Left cardiac atrium (tissue), 4 donors: Measurements from ENCODE around the gene PRR15L. TPM values are rescaled to one million over a fixed set of nuclear protein-coding genes. Genes with fewer than 3 reads are reported as not detected.

Experiments
- ATAC-seq, 2 donors: fragments of 200-7000 bp; cut with Tn5 transposase; one replicate each; pipeline ENCODE4 v1.9.1; 2020; ENCODE audit warnings: mild to moderate bottlenecking in 2 of 2, moderate library complexity in 2 of 2
- DNase-seq: peaks from one replicate; pipeline ENCODE4 v3.0.0-alpha.2; 2020
- intact Hi-C, 2 donors: fragments of 100-400 bp; cut with DNase I; formaldehyde crosslinking; loops; one replicate each; pipeline versions ENCODE4 v1.14.1 to v1.15.1; 2022 to 2023
- total RNA-seq, 2 donors: library from RNA; stranded (reverse); fragmentation: NEBNext Ultra II Directional; extraction: Animal tissue kit (Norgen Biotek cat#: 25700); gene quantifications; one replicate each; pipeline ENCODE4 v1.2.1, GENCODE V29; 2021
- donor health status: DM: no; HTN: yes; CAD: no.
- donor health status: DM: no; HTN: yes; CAD: no; lungs with severe emphysema.
- donor health status: DM: yes; HTN: yes; CAD: no.
- donor health status: Dilated cardiomyopathy.

Gene PRR15L
- total RNA-seq, 2 donors from 2014 or later, result 0.47 to 0.62 TPM

- DNase-seq (no peak), ATAC-seq (no peak)
- intact Hi-C loops, result no loop called here
Measured at GRCh38 chr17:47968836-47969235, 11.2 kb upstream of the PRR15L start.

- ATAC-seq (no peak), DNase-seq (no peak)
- intact Hi-C loops, result no loop called here
Measured at GRCh38 chr17:47967607-47968252, 10.0 kb upstream of the PRR15L start.

GRCh38 chr17:47966079-47966519, 8.4 kb upstream of the PRR15L start:
- intact Hi-C loops, result no loop called here
- no peak for DNase-seq
- ATAC-seq, result no peak

DNA sequence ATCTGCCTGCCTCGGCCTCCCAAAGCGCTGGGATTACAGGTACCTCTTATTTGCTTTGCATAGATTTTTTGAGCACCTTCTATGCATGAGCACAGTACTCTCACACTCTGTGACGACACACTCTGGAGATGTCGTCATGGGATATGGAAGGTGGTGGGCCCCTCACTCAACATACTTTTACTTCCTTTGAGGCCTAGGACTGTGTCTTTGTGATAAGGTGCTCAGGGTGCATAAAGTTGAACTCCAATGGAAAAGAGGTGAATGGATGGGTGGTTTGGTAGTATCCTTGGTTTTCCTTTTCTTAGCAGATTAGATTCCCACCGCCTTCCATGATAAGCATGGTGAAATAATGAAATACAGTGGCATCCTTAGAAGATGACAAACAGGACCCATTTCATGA, 7.2 kb upstream of the PRR15L start:
- intact Hi-C loops, result no loop called here
- ATAC-seq, result no peak
- no peak for DNase-seq

- intact Hi-C loops, result no loop called here
- DNase-seq (no peak), ATAC-seq (no peak)
Measured at GRCh38 chr17:47962901-47963300, 5.2 kb upstream of the PRR15L start.

GRCh38 chr17:47961406-47961805, 3.7 kb upstream of the PRR15L start:
- ATAC-seq (no peak), DNase-seq (no peak)
- intact Hi-C loops, result no loop called here

GRCh38 chr17:47959825-47960655, 2.4 kb upstream of the PRR15L start:
- intact Hi-C loops, result no loop called here
- no peak for DNase-seq
- ATAC-seq, result no peak

DNA sequence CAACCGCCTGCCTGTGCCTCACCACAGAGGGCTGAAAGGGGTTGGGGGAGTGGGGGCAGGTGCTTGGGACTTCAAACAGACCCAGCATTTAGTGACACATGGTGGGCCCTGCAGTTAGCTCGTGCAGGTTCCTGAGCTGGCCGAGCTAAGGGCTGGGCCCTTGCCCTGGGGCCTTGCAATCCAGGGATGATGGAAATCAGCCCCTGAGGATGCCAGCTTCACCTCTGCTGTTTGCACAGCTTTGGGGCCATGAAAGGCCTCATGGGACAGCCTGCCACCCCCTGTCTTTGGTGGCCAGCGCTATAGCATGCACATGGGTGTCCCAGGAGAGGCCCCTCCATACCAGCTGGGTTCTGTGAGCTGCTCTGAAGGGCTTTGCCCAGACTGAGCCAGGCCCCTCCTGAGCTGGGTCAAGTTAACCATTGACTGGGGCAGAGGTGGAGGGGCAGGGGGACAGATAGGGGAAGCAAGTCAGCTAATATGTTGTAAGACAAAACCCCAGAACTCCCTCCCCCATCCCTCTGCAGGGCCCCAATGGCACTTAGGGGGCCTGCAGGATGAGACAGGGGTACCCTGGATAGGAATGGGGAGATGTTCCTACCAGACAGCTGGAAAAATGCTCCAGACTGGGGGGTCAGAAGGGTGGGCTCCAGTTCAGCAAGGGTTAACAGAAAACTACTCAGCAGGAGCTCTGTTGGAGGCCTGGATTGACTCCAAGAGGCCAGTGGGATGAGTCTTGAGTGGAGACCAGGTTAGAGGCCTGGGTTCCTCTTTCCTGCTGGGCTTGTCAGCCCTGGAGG, 692 bp downstream of the PRR15L start:
- no peak for DNase-seq
- ATAC-seq, result peak in 1 of 2 donors; percentile 16
- intact Hi-C loops, result no loop called here

DNA sequence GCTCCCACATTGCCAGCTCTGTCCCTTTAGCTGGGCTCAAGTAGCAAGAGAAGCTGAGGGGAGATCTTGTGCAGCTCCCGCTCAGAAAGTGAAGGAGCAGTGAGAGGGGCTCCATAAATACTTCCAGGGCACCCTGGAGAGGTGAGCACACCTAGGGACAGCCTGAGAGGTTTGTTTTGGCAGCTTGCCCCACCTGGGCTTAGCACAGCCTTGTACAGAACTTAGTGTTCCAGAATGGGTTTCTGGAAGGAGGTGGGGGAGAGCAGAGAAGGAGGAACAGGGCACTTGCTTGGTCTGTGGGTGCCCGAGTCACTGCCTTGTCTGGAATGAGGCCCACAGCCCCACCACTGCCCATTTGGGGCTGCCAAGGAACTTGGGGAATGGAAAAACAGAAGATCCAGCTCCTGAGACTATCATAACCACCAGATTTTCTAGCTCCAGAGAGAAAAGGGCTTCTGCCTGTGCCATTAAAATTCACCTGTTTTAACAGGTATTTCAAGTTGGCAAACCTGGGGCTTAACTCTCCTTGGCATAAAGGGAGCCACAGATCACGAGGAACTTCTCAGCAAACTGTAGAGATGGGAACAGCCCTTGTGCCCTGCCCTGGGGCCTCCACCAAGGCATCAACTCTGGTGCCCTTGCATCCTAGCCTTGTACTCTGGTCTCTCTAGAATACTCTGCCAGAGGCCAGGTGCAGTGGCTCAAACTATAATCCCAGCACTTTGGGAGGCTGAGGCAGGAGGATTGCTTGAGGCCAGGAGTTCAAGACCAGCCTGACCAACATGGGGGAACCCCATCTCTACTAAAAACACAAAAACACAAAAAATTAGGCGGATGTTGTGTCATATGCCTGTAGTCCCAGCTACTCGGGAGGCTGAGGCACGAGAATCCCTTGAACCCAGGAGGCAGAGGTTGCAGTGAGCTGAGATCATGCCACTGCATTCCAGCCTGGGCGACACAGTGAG, 1.9 kb downstream of the PRR15L start:
- no peak for DNase-seq
- intact Hi-C loops, result no loop called here
- peak in 1 of 2 donors; percentile 58 for ATAC-seq

DNA sequence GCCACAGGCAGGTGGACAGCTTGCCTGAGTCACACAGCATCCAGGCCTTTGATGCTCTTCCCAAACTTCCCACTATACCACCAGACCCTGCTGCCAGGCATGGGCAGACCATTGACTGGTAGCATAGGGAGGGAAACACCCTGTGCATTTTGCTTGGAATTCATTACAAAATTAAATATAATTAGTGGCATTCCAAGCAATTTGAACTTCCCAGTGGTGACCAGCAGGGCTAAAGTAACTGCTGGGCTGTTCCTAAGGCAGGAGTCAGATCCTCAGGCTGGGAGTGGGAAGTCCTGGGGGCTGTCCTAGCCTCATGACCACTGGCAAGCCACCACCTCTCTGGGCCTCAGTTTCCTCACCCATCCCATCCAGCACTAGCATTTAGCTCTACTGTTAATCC, 3.8 kb downstream of the PRR15L start:
- ATAC-seq, result no peak
- no peak for DNase-seq
- intact Hi-C loops, result no loop called here

DNA sequence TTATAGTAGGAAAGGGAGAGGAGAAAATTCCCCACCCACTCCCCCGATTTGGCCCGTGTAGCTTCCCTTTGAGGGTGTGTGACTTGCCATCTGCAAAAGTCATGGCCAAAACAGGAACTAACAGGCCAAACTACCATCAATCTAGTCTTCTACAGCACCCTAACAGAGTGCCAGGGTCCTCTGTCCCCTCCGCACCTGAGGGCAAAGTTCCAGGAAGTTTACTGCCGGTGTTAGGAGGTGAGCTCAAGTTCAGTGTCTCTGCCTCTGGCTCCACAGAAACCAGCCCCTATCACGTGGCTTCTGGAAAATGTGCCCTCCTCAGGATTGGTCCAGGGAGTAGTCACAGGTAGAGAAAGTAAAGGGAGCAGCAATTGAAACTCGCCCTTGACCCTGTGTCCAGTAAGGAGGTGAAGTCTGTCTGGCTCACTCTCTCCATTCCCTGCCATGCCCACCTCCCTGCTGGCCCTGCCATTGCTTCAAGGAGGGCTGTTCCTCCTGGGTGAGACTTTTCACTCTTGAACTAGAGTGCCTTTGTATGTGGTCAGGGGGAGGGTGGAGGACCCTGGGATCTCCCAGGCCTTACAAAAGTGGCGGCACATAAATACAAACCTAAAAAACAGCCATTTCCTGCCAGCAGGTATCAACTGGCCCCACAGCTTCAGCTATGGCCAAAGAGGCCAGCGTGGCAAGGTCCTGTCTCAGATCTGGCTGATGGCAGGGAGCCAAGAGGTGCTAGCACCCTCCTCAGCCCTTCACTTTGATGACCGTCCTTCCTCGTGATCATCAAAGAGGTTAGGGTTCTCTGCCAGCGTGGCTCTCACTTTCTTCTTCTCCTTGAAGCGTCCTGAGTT, 5.3 kb downstream of the PRR15L start:
- DNase-seq (no peak), ATAC-seq (no peak)
- intact Hi-C loops, result no loop called here

- intact Hi-C loops, result no loop called here
Measured at GRCh38 chr17:47950448-47950847, 7.2 kb downstream of the PRR15L start.

DNA sequence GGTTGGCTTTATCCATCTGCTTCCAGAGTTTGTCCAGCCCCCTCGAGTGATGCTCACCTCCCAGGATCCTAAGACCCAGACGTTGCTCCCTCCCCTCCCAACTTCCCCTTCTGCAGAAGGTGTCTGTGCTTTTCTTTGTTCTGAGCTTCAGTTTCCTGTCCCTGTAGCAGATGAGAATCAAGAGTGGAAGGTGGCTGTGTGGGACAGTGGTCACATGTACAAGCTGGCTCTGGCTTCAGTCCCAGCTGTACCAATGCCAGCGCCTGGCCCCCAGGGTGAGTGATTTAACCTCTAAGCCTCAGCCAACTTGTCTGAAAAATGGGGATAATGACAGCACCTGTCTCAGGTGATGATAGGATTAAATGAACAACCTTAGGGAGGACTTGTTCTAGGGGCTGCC, 7.7 kb downstream of the PRR15L start:
- no peak for DNase-seq
- intact Hi-C loops, result loop anchor here (2.0 to 10.0 kb wide), 5 partner anchors 53 to 108 kb away; partner anchors contain the start of genes SCRN2 (in 2 of the 2) and SP2 (in 2 of the 2)
- ATAC-seq, result no peak

More at GRCh38 chr17:47950448-47950847, 7.2 kb downstream of the PRR15L start:
- no peak for ATAC-seq
- no peak for DNase-seq

- intact Hi-C loops, result loop anchor here (2.0 to 10.0 kb wide), 5 partner anchors 52 to 107 kb away; partner anchors contain the start of genes SCRN2 (in 2 of the 2) and SP2 (in 2 of the 2)
- DNase-seq (peak; percentile 93), ATAC-seq (peak; percentile 83 to 92)
Measured at GRCh38 chr17:47949197-47949759, 8.4 kb downstream of the PRR15L start.

- intact Hi-C loops, result loop anchor here (2.0 to 10.0 kb wide), 5 partner anchors 51 to 106 kb away; partner anchors contain the start of genes SCRN2 (in 2 of the 2) and SP2 (in 2 of the 2)
- DNase-seq, result no peak
- ATAC-seq, result peak; percentile 4 to 7
Measured at GRCh38 chr17:47948706-47949196, 8.9 kb downstream of the PRR15L start.

DNA sequence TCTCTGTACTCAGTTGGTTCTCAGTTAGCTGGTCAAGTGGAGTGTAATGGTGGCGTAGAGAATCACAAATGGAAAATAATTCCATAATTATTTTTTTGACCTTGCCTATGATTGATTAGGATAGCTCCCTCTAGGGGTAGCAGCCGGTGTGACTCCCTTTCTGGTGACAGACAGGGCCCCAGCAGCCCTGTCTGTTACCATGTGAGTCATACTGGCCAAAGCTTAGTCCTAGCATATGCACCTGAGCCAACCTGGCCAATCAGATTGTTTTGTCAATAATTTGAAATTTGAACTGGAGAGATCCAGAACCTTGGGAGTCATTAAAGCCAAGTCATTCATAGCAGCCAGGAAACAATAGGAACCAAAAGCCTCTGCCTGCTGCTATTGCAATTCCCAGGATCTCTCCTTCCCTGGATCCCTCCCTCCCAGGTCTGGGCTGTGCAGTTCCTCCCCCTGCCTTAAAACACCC, 10.7 kb downstream of the PRR15L start:
- intact Hi-C loops, result loop anchor here (5.0 to 10.0 kb wide), 4 partner anchors 50 to 105 kb away; partner anchors contain the start of genes SCRN2 (in 2 of the 2) and SP2 (in 2 of the 2)
- ATAC-seq (peak; percentile 44 to 55), DNase-seq (peak; percentile 73)
